H1 (cell line): Measurements from ENCODE around the gene PHLDA3. TPM values are rescaled to one million over a fixed set of nuclear protein-coding genes. Genes with fewer than 3 reads are reported as not detected.
A peak's percentile ranks its signal among the peaks of the same experiment; 100 is the strongest.

Experiments
- CTCF ChIA-PET: fragments of 300-600 bp; sonication (Branson Sonifier 250); formaldehyde crosslinking; loops from one replicate; lab custom pipeline; 2021; ENCODE audit not compliant: partially characterized antibody; lab: Charles Lee
- POLR2A ChIA-PET: fragments of 300-600 bp; sonication (Branson Sonifier 250); formaldehyde crosslinking; loops from one replicate; lab custom pipeline; 2021; ENCODE audit warnings: inconsistent platforms; ENCODE audit not compliant: partially characterized antibody; lab: Charles Lee
- DNase-seq, 2 experiments: peaks; one replicate each; pipeline versions ENCODE4 v3.0.0 to v3.0.0-alpha.2; 2010 to 2022; ENCODE audit warnings: low spot score in 2 of 2, low read depth in 1 of 2, mixed read lengths in 1 of 2
- FAIRE-seq: peaks from 2 replicates; lab custom pipeline; 2011; peaks lifted over from hg19 to GRCh38; lab: Jason Lieb, UNC
- H2AFZ ChIP-seq: 2 replicates; pipeline ENCODE4 v1.8.1; 2012; ENCODE audit warnings: low read length, inconsistent platforms
- H2AK5ac ChIP-seq: 2 replicates; pipeline ENCODE4 v1.6.1; 2013; ENCODE audit warnings: low read depth, low read length
- H2BK120ac ChIP-seq: replicated peaks from 2 replicates; pipeline ENCODE3; 2013; ENCODE audit warnings: low read depth, low read length, inconsistent platforms
- H2BK12ac ChIP-seq: 2 replicates; pipeline ENCODE4 v1.6.1; 2013; ENCODE audit warnings: low read depth, low read length
- H2BK15ac ChIP-seq: 2 replicates; pipeline ENCODE4 v1.6.1; 2013; ENCODE audit warnings: low read length
- H2BK20ac ChIP-seq: 2 replicates; pipeline ENCODE4 v1.6.1; 2013; ENCODE audit warnings: low read length
- H2BK5ac ChIP-seq: 2 replicates; pipeline ENCODE4 v1.6.1; 2013; ENCODE audit warnings: low read depth, low read length
- H3K14ac ChIP-seq: 2 replicates; pipeline ENCODE4 v1.6.1; 2013; ENCODE audit warnings: inconsistent platforms; ENCODE audit not compliant: insufficient read length
- H3K18ac ChIP-seq: 2 replicates; pipeline ENCODE4 v1.6.1; 2013; ENCODE audit warnings: low read length; ENCODE audit errors: extremely low read depth
- H3K23ac ChIP-seq: 2 replicates; pipeline ENCODE4 v1.6.1; 2013; ENCODE audit warnings: inconsistent platforms; ENCODE audit not compliant: insufficient read length
- H3K23me2 ChIP-seq: 2 replicates; pipeline ENCODE4 v1.6.1; 2013; ENCODE audit warnings: low read depth, low read length
- H3K27ac ChIP-seq: 2 replicates; pipeline ENCODE4 v1.6.1; 2011; ENCODE audit warnings: low read depth, low read length, inconsistent platforms
- H3K27me3 ChIP-seq, 4 experiments: replicated peaks in 1 of 4; 1 replicate in 1 of 4; 2 replicates in 3 of 4; pipeline versions ENCODE4 v1.6.1 to v1.8.1; 2011 to 2013; ENCODE audit warnings: low read length in 3 of 4, mild to moderate bottlenecking in 3 of 4, inconsistent platforms in 2 of 4, mixed read lengths in 2 of 4, moderate library complexity in 1 of 4; ENCODE audit not compliant: control insufficient read depth in 3 of 4, insufficient read depth in 3 of 4; ENCODE audit errors: extremely low read depth in 1 of 4
- H3K36me3 ChIP-seq, 4 experiments: 2 replicates each; pipeline versions ENCODE4 v1.6.1 to v1.8.1; 2011 to 2013; ENCODE audit warnings: mild to moderate bottlenecking in 4 of 4, low read length in 3 of 4, moderate library complexity in 2 of 4, control low read depth in 1 of 4, inconsistent platforms in 1 of 4; ENCODE audit not compliant: insufficient read depth in 4 of 4, control insufficient read depth in 2 of 4
- H3K4ac ChIP-seq: replicated peaks from 2 replicates; pipeline ENCODE3; 2013; ENCODE audit warnings: low read length, low read depth, mixed read lengths, inconsistent platforms; ENCODE audit not compliant: insufficient read length
- H3K4me1 ChIP-seq, 4 experiments: replicated peaks in 1 of 4; 1 replicate in 1 of 4; 2 replicates in 3 of 4; pipeline versions ENCODE4 v1.6.1 to v1.8.1; 2011 to 2013; ENCODE audit warnings: low read length in 3 of 4, inconsistent platforms in 2 of 4, mixed read lengths in 1 of 4; ENCODE audit not compliant: insufficient read depth in 4 of 4, control insufficient read depth in 3 of 4
- H3K4me2 ChIP-seq, 2 experiments: 2 replicates each; pipeline versions ENCODE4 v1.6.1 to v1.8.1; 2011 to 2013; ENCODE audit warnings: low read depth in 2 of 2, low read length in 2 of 2, control low read depth in 1 of 2, inconsistent platforms in 1 of 2, mild to moderate bottlenecking in 1 of 2; ENCODE audit not compliant: insufficient read depth in 1 of 2
- H3K4me3 ChIP-seq, 4 experiments: fragments of 200-600, 300-600 bp in 1 of 4; sonication (generic), shearing (Covaris generic), sonication (Bioruptor Twin) in 1 of 4; 2 replicates each; pipeline versions ENCODE4 v1.5.1 to v1.8.1; 2011 to 2016; ENCODE audit warnings: low read length in 4 of 4, low read depth in 3 of 4, control low read depth in 2 of 4, inconsistent platforms in 2 of 4, mild to moderate bottlenecking in 2 of 4, mixed read lengths in 1 of 4, moderate library complexity in 1 of 4; ENCODE audit not compliant: insufficient read depth in 2 of 4; ENCODE audit errors: extremely low read depth in 1 of 4
- H3K56ac ChIP-seq: replicated peaks from 2 replicates; pipeline ENCODE3; 2013; ENCODE audit warnings: low read depth, mild to moderate bottlenecking, mixed read lengths, low read length, inconsistent platforms; ENCODE audit not compliant: insufficient read length
- H3K79me1 ChIP-seq: 2 replicates; pipeline ENCODE4 v1.6.1; 2013; ENCODE audit warnings: low read depth, low read length, control low read depth
- H3K79me2 ChIP-seq, 2 experiments: 2 replicates each; pipeline versions ENCODE4 v1.6.1 to v1.8.1; 2012 to 2013; ENCODE audit warnings: low read length in 2 of 2, mild to moderate bottlenecking in 2 of 2, inconsistent platforms in 1 of 2; ENCODE audit not compliant: insufficient read depth in 2 of 2, control insufficient read depth in 1 of 2
- H3K9ac ChIP-seq, 4 experiments: replicated peaks in 1 of 4; 1 replicate in 1 of 4; 2 replicates in 3 of 4; pipeline versions ENCODE4 v1.6.1 to v1.8.1; 2011 to 2013; ENCODE audit warnings: low read depth in 3 of 4, low read length in 3 of 4, control low read depth in 2 of 4, mild to moderate bottlenecking in 2 of 4, moderate library complexity in 2 of 4, inconsistent platforms in 1 of 4; ENCODE audit errors: extremely low read depth in 1 of 4
- H3K9me3 ChIP-seq, 2 experiments: 2 replicates each; pipeline versions ENCODE4 v1.6.1 to v1.8.1; 2012 to 2013; ENCODE audit warnings: mild to moderate bottlenecking in 2 of 2, moderate library complexity in 2 of 2, control low read depth in 1 of 2, inconsistent platforms in 1 of 2, low read depth in 1 of 2, low read length in 1 of 2, mixed read lengths in 1 of 2; ENCODE audit not compliant: insufficient read depth in 2 of 2
- H4K20me1 ChIP-seq, 2 experiments: replicated peaks in 1 of 2; 2 replicates each; pipeline versions ENCODE3 to v1.8.1; 2011 to 2013; ENCODE audit warnings: inconsistent platforms in 2 of 2, low read length in 2 of 2, mild to moderate bottlenecking in 1 of 2; ENCODE audit not compliant: insufficient read depth in 2 of 2, control insufficient read depth in 1 of 2
- H4K5ac ChIP-seq: 2 replicates; pipeline ENCODE4 v1.6.1; 2013; ENCODE audit warnings: low read length, low read depth, mixed read lengths, inconsistent platforms; ENCODE audit not compliant: insufficient read length
- H4K8ac ChIP-seq: 2 replicates; pipeline ENCODE4 v1.8.0; 2013; ENCODE audit warnings: mild to moderate bottlenecking, moderate library complexity, low read length, inconsistent platforms; ENCODE audit not compliant: insufficient read depth; ENCODE audit errors: extremely low read depth
- H4K91ac ChIP-seq: replicated peaks from 2 replicates; pipeline ENCODE3; 2013; ENCODE audit warnings: low read length, mixed read lengths, inconsistent platforms; ENCODE audit not compliant: insufficient read length
- RNF2 ChIP-seq: fragments of 200-900, 300-1000 bp; sonication (generic); IDR thresholded peaks from 2 replicates; pipeline ENCODE4 v1.7.1; 2016; ENCODE audit warnings: borderline replicate concordance, low read depth, mild to moderate bottlenecking, antibody characterized with exemption, low read length; ENCODE audit not compliant: poor library complexity, severe bottlenecking; ENCODE audit errors: missing control alignments
- SP1 ChIP-seq: IDR thresholded peaks from 2 replicates; pipeline ENCODE4 v1.6.1; 2011; ENCODE audit warnings: low read depth, low read length
- WGBS, 2 experiments: shearing (Covaris generic) in 1 of 2; methylation state at CpG; one replicate each; pipeline versions ENCODE4 v1.1.6 to v1.1.7; 2013 to 2015; ENCODE audit warnings: low lambda C conversion rate in 2 of 2, mixed read lengths in 2 of 2, inconsistent platforms in 1 of 2, low coverage in 1 of 2, missing lambda C conversion rate in 1 of 2; ENCODE audit not compliant: insufficient replicate concordance in 2 of 2, insufficient coverage in 1 of 2, insufficient read length in 1 of 2; ENCODE audit errors: extremely low coverage in 1 of 2, missing lambda C conversion rate in 1 of 2; 5-methylcytosine and 5-hydroxymethylcytosine counted together
- polyA plus RNA-seq, 7 experiments: library from polyadenylated mRNA; depleted of rRNA in 3 of 7; stranded (reverse) in 5 of 7; unstranded in 2 of 7; fragments of >200 nt in 5 of 7; fragments of 200-250 nt in 2 of 7; gene quantifications; 1 replicate in 5 of 7; 2 replicates in 1 of 7; 4 replicates in 1 of 7; pipeline versions ENCODE4 v1.2.1 to v1.2.3, GENCODE V29; 2011 to 2013; ENCODE audit warnings: missing spikeins in 2 of 7, mixed read lengths in 2 of 7
- total RNA-seq: library from RNA; stranded (reverse); fragmentation: NEBNext Ultra II Directional; extraction: Animal tissue kit (Norgen Biotek cat#: 25700); gene quantifications from 2 replicates; pipeline ENCODE4 v1.2.1, GENCODE V29; 2021

PHLDA3 gene
- total and polyA plus RNA-seq, 2 of the 8 experiments (the other 6 are each of a cell fraction or from before 2014, with no cell fraction given): 25.5 to 27.5 TPM

- POLR2A ChIA-PET: interaction anchor here (1.4 to 2.3 kb wide), 7 partner anchors 10 to 93 kb away, joined by 4 to 11 read pairs (median 7); no protein-coding TSS in a partner anchor
- 10% methylated on average over 16 of the region's 16 CpGs; no CpG with 5 or more reads in 1 of the 2 experiments for WGBS, 2 experiments
- H3K4me3 ChIP-seq: peak overlapping the region; percentile 64 to 75 (median 69)
Measured at GRCh38 chr1:201469645-201470074, 672 bp upstream of the PHLDA3 start.

More at GRCh38 chr1:201469645-201470074, 672 bp upstream of the PHLDA3 start:
- Histone ChIP-seq H3K9ac (peak overlapping the region in 2 of 4 experiments; percentile 62 to 65; a peak in 2 of 7 replicates), H3K23ac (no peak overlapping the region), H3K79me2 (peaks cover 3 to 17% of the 10 kb centered on the region in 2 experiments; a peak in 2 of 4 replicates), H3K23me2 (peaks cover 16% of the 10 kb centered on the region), H4K20me1 (peaks cover 0 to 12% of the 10 kb centered on the region in 2 experiments), H3K18ac (peak overlapping the region; percentile 34; the same call in 1 of the 2 replicates), H3K4ac (no peak overlapping the region), H3K27me3 (peaks cover 5 to 35% (median 31%) of the 10 kb centered on the region in 4 experiments), H2AFZ (peak overlapping the region; percentile 64; the same call in 1 of the 2 replicates), H3K36me3 (peaks cover 3 to 12% (median 6%) of the 10 kb centered on the region in 4 experiments; a peak in 4 of 8 replicates), H3K27ac (no peak overlapping the region), H4K8ac (no peak overlapping the region), H2BK12ac (peak overlapping the region; percentile 41; the same call in 1 of the 2 replicates), H2BK5ac (peak overlapping the region; percentile 92; the same call in 1 of the 2 replicates), H2AK5ac (no peak overlapping the region), H4K91ac (peak overlapping the region; percentile 45), H2BK120ac (no peak overlapping the region), H3K4me2 (peak overlapping the region; percentile 91 to 99), H3K79me1 (peaks cover 11% of the 10 kb centered on the region), H2BK15ac (peak overlapping the region; percentile 96; the same call in 1 of the 2 replicates), H4K5ac (no peak overlapping the region), H3K4me1 (peaks cover 0 to 19% (median 11%) of the 10 kb centered on the region in 4 experiments; a peak in 6 of 7 replicates), H3K56ac (no peak overlapping the region), H3K9me3 (no peaks in the 10 kb centered on the region), H2BK20ac (peak overlapping the region; percentile 11; the same call in 1 of the 2 replicates), H3K14ac (no peak overlapping the region)
- FAIRE-seq (no peak), DNase-seq (no peak)
- 0 out of 2 replicates have a peak, but pooled peaks have one; percentile 9 for TF ChIP-seq SP1
- TF ChIP-seq RNF2: no peak
- CTCF ChIA-PET: interaction anchor here (0.7 to 12.0 kb wide), 13 partner anchors 8 to 79 kb away, joined by 3 to 96 read pairs (median 5); no protein-coding TSS in a partner anchor
